K562 (cell line): ENCODE measurements around the gene SOD1. TPM values are rescaled to one million over a fixed set of nuclear protein-coding genes. Genes with fewer than 3 reads are reported as not detected.

ENCODE experiments used
- ATAC-seq: fragments of 200-7000 bp; cut with Tn5 transposase; 3 replicates; pipeline ENCODE4 v1.9.1; 2020; ENCODE audit warnings: moderate library complexity
- BruUV-seq: library from RNA; stranded (reverse); fragments of 400-500 nt; replicated peaks from 2 replicates; lab custom pipeline; 2021; lab: Mats Ljungman, UMichigan
- CTCF ChIA-PET: fragments of 300-600 bp; formaldehyde crosslinking; extraction: SDS; loops from one replicate; lab custom pipeline; 2021; ENCODE audit warnings: low intra/inter-chr PET ratio; lab: Yijun Ruan, JAX
- POLR2A ChIA-PET: fragments of 300-600, 350-650 bp; sonication (Branson Sonifier 250); formaldehyde crosslinking; extraction: SDS; loops from one replicate; lab custom pipeline; 2021; ENCODE audit warnings: antibody characterized with exemption, inconsistent platforms; lab: Yijun Ruan, JAX
- DNase-seq, 4 experiments: peaks; one replicate each; pipeline versions ENCODE4 v3.0.0 to v3.0.0-alpha.2; 2011 to 2018; ENCODE audit warnings: low spot score in 3 of 4, mixed read lengths in 3 of 4; ENCODE audit errors: extremely low read depth in 1 of 4
- FAIRE-seq: peaks from 2 replicates; lab custom pipeline; 2011; peaks lifted over from hg19 to GRCh38; lab: Jason Lieb, UNC
- H2AFZ ChIP-seq: 2 replicates; pipeline ENCODE4 v1.6.0; 2011; ENCODE audit warnings: low read depth, low read length, control low read depth, inconsistent platforms
- H3K27ac ChIP-seq: fragments of 200-600 bp; 3 replicates; pipeline ENCODE4 v1.8.0; 2011; ENCODE audit warnings: low read depth, mild to moderate bottlenecking, control low read depth, inconsistent platforms, low read length, moderate library complexity, mixed read lengths; ENCODE audit errors: extremely low read depth
- H3K27me3 ChIP-seq, 2 experiments: fragments of 300-600 bp in 1 of 2; 2 replicates in 1 of 2; 3 replicates in 1 of 2; pipeline versions ENCODE4 v1.6.0 to v1.8.0; 2011; ENCODE audit warnings: inconsistent platforms in 2 of 2, low read length in 2 of 2, mild to moderate bottlenecking in 1 of 2, mixed read lengths in 1 of 2, moderate library complexity in 1 of 2; ENCODE audit not compliant: control insufficient read depth in 2 of 2, insufficient read depth in 2 of 2
- H3K36me3 ChIP-seq: fragments of 300-600 bp; 3 replicates; pipeline ENCODE4 v1.8.0; 2011; ENCODE audit warnings: mild to moderate bottlenecking, low read length, inconsistent platforms; ENCODE audit not compliant: control insufficient read depth, insufficient read depth
- H3K4me1 ChIP-seq, 2 experiments: fragments of 200-600 bp in 1 of 2; replicated peaks in 1 of 2; 2 replicates in 1 of 2; 3 replicates in 1 of 2; pipeline versions ENCODE4 v1.5.1 to v1.8.0; 2011; ENCODE audit warnings: inconsistent platforms in 2 of 2, low read length in 2 of 2, mild to moderate bottlenecking in 1 of 2, mixed read lengths in 1 of 2, moderate library complexity in 1 of 2; ENCODE audit not compliant: control insufficient read depth in 2 of 2, insufficient read depth in 2 of 2
- H3K4me2 ChIP-seq: 2 replicates; pipeline ENCODE4 v1.6.1; 2011; ENCODE audit warnings: low read length, control low read depth, inconsistent platforms, mixed read lengths; ENCODE audit not compliant: insufficient read depth
- H3K4me3 ChIP-seq: fragments of 200-600 bp; sonication (generic), shearing (Covaris generic); 2 replicates; pipeline ENCODE4 v1.5.1; 2016; ENCODE audit warnings: control low read depth, inconsistent platforms
- H3K79me2 ChIP-seq: fragments of 200-600 bp; 3 replicates; pipeline ENCODE4 v1.8.0; 2011; ENCODE audit warnings: low read length, inconsistent platforms; ENCODE audit not compliant: control insufficient read depth, insufficient read depth
- H3K9ac ChIP-seq, 2 experiments: 2 replicates each; pipeline versions ENCODE4 v1.6.0 to v1.6.1; 2011; ENCODE audit warnings: low read depth in 2 of 2, low read length in 2 of 2, control low read depth in 1 of 2, inconsistent platforms in 1 of 2, mild to moderate bottlenecking in 1 of 2, mixed read lengths in 1 of 2; ENCODE audit not compliant: insufficient read depth in 1 of 2
- H3K9me1 ChIP-seq: one replicate; pipeline ENCODE4 v1.6.0; 2011; ENCODE audit warnings: inconsistent platforms, mild to moderate bottlenecking, low read length, moderate library complexity; ENCODE audit not compliant: control insufficient read depth, insufficient read depth
- H3K9me3 ChIP-seq: replicated peaks from 2 replicates; pipeline ENCODE4 v1.5.1; 2011; ENCODE audit warnings: low read depth, low read length, inconsistent platforms; ENCODE audit not compliant: control insufficient read depth, insufficient read depth
- H4K20me1 ChIP-seq: replicated peaks from 2 replicates; pipeline ENCODE4 v1.6.1; 2011; ENCODE audit warnings: low read length, inconsistent platforms, mixed read lengths; ENCODE audit not compliant: control insufficient read depth, insufficient read depth
- CC2D1A ChIP-seq: fragments of 450-650 bp; IDR thresholded peaks from 2 replicates; pipeline ENCODE4 v1.6.1; 2017; ENCODE audit warnings: mild to moderate bottlenecking
- NFIC ChIP-seq: fragments of 450-650 bp; IDR thresholded peaks from 2 replicates; pipeline ENCODE4 v1.6.1; 2017; ENCODE audit warnings: mild to moderate bottlenecking, inconsistent platforms
- NFXL1 ChIP-seq: fragments of 450-650 bp; formaldehyde crosslinking; IDR thresholded peaks from 2 replicates; pipeline ENCODE4 v1.4.0; 2021; ENCODE audit warnings: mild to moderate bottlenecking
- RFX7 ChIP-seq: fragments of 250-450 bp; sonication (Bioruptor Pico); IDR thresholded peaks from 2 replicates; pipeline ENCODE4 v1.5.1; 2021; ENCODE audit warnings: mild to moderate bottlenecking
- SUPT5H ChIP-seq: fragments of 450-650 bp; IDR thresholded peaks from 2 replicates; pipeline ENCODE4 v1.6.1; 2016
- WGBS: fragments of 100-300 bp; shearing (Covaris generic); methylation state at CpG from one replicate; pipeline ENCODE4 v1.1.6; 2016; ENCODE audit warnings: low coverage, mixed read lengths; ENCODE audit not compliant: insufficient coverage; ENCODE audit errors: missing lambda C conversion rate; 5-methylcytosine and 5-hydroxymethylcytosine counted together
- in situ Hi-C: fragments of 300-500 bp; cut with MboI; formaldehyde crosslinking; loops from 4 replicates; pipeline ENCODE4 v1.15.0; 2018; ENCODE audit warnings: inconsistent platforms, mixed read lengths
- intact Hi-C: fragments of 100-400 bp; cut with micrococcal nuclease; formaldehyde crosslinking; loops from 2 replicates; pipeline ENCODE4 v1.14.2; 2022
- polyA plus RNA-seq, 8 experiments: library from polyadenylated mRNA; depleted of rRNA in 4 of 8; stranded (reverse) in 5 of 8; unstranded in 3 of 8; fragments of >200 nt; fragmentation: Nextera tagmentation in 2 of 8; fragmentation: Illumina TruSeq in 1 of 8; extraction: Ambion mirVana in 2 of 8; extraction: Trizol in 1 of 8; gene quantifications; 2 replicates each; pipeline versions ENCODE4 v1.2.1 to v1.2.3, GENCODE V29; 2011 to 2014; ENCODE audit warnings: inconsistent platforms in 1 of 8, missing spikeins in 1 of 8
- total RNA-seq, 7 experiments: library from RNA; depleted of rRNA in 6 of 7; stranded (reverse); fragments of >200 nt in 6 of 7; fragmentation: Illumina TruSeq in 2 of 7; extraction: Trizol in 2 of 7; gene quantifications; 2 replicates each; pipeline versions ENCODE4 v1.2.1 to v1.2.3, GENCODE V29; 2011 to 2021; ENCODE audit warnings: low replicate concordance in 1 of 7

Gene SOD1
- total and polyA plus RNA-seq, 9 of the 15 experiments (the other 6 are each of a cell fraction or from before 2014, with no cell fraction given) = 452 to 1,409 (median 633) TPM

DNA sequence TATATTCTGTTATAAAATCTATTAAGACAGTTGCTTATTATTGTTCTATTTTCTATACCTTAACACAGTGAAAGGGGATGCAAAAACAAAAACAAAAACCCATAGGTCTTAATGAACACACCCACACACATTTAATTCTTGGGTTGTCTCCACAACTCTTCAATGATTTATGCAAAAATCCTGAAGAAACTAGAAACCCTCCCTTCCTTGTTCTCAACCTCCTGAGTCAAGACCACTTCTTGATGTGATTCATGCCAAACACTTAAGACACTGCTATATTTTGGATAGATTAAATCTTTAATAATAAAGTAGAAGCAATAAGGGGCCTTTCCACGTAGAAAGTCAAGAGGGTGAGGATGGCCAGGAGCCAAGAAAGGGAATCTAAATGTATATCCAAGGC lies 49.0 kb downstream of the SOD1 start:
- Histone ChIP-seq H3K27ac (no peak overlapping the region), H2AFZ (no peak overlapping the region), H3K4me2 (no peak overlapping the region), H3K9me3 (no peaks in the 10 kb centered on the region), H3K4me3 (no peak overlapping the region), H3K9me1 (no peaks in the 10 kb centered on the region), H3K9ac (no peak overlapping the region), H4K20me1 (peaks cover 16% of the 10 kb centered on the region; the same call in 1 of the 2 replicates), H3K27me3 (no peaks in the 10 kb centered on the region), H3K79me2 (peaks cover 100% of the 10 kb centered on the region), H3K36me3 (peaks cover 48% of the 10 kb centered on the region), H3K4me1 (peaks cover 3 to 19% of the 10 kb centered on the region in 2 experiments; a peak in 4 of 5 replicates)
- FAIRE-seq (no peak), ATAC-seq (no peak), DNase-seq (no peak)
- ChIA-PET CTCF (no interaction called here), POLR2A (no interaction called here)
- no TSS peak for BruUV-seq
- in situ Hi-C loops (no loop called here), intact Hi-C loops (no loop called here)
- 45% methylated on average over 1 of the region's 1 CpG for WGBS
- TF ChIP-seq CC2D1A = no peak
- TF ChIP-seq NFIC = peak; percentile 8; the same call in 1 of the 2 replicates

DNA sequence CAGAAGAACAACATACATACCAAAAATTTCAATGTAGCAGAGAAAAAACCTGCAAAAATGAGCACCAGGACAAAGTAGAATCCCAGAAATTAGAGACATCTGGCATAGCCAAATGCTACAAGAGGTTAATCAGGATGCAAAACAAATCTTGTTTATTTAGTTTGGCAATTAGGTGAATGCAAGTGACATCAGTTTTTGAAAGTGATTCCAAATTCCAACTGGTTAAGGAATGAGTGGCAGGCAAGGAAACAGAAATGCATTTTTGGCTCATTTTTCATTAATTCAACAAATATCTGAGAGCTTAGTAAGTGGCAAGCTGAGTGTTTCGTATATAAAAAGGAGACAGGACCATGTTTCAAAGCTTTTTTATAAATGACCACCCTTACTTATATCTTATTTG lies 51.1 kb downstream of the SOD1 start:
- no peak overlapping the region for H2AFZ ChIP-seq
- no peak for FAIRE-seq
- no peak overlapping the region for H3K27ac ChIP-seq
- ChIA-PET POLR2A (interaction anchor here (1.2 kb wide), 1 partner anchor 12 kb away, joined by 3 read pairs; no protein-coding TSS in a partner anchor), CTCF (no interaction called here)
- H3K79me2 ChIP-seq = peaks cover 100% of the 10 kb centered on the region
- no peak for TF ChIP-seq NFXL1 (CRISPR knock-in tag)
- TF ChIP-seq SUPT5H = 0 out of 2 replicates have a peak, but pooled peaks have one; percentile 8
- no peak for TF ChIP-seq RFX7 (CRISPR knock-in tag)
- no peak overlapping the region for H3K4me2 ChIP-seq
- 76% methylated on average over 1 of the region's 1 CpG for WGBS
- no peak overlapping the region for H3K9ac ChIP-seq
- no peak for ATAC-seq
- no peak for DNase-seq
- intact Hi-C loops (no loop called here), in situ Hi-C loops (no loop called here)
- peaks cover 29% of the 10 kb centered on the region for H4K20me1 ChIP-seq
- no peak overlapping the region for H3K4me3 ChIP-seq
- H3K9me1 ChIP-seq = no peaks in the 10 kb centered on the region
- BruUV-seq = no TSS peak
- no peaks in the 10 kb centered on the region for H3K9me3 ChIP-seq
- no peaks in the 10 kb centered on the region for H3K27me3 ChIP-seq
- H3K36me3 ChIP-seq = peaks cover 30% of the 10 kb centered on the region
- H3K4me1 ChIP-seq = peaks cover 3 to 39% of the 10 kb centered on the region in 2 experiments
